ENCODE data around the gene IGSF21. TPM values are rescaled to one million over a fixed set of nuclear protein-coding genes. Genes with fewer than 3 reads are reported as not detected.

IGSF21 gene
- total RNA-seq, 1 experiment from 2014 or later: 5.2 TPM

DNA sequence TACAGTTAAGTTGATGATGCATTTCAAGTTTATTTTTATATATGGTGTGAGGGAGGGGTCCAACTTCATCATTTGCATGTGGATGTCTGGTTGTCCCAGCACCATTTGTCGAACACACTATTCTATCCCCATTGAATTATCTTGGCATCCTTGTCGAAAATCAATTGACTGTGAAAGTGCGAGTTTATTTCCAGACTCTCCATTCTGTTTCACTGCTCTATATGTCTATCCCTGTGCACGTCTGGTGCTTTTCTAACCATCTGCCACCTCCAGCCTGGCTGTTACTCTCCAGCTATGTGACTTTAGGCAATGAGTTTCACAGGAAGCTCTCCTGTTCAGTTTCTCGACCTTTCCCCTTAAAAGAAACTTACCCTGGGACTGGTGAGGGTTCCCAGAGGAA lies 236.0 kb downstream of the IGSF21 start:
- no peaks in the 10 kb centered on the region; a peak in 1 of 5 replicates for H3K9me3 Mint-ChIP-seq
- Histone ChIP-seq H3K4me2 (ENCODE audit: insufficient read depth, insufficient read length, low read length) (no peak overlapping the region), H3K4me1 (ENCODE audit: insufficient read depth, low read length) (0 out of 2 replicates have a peak, but pooled peaks cover under 1% of the 10 kb centered on the region), H3K18ac (ENCODE audit: insufficient read length, low read depth, low read length) (no peak overlapping the region), H2BK20ac (ENCODE audit: low read depth, low read length, poor library complexity, severe bottlenecking) (no peak overlapping the region), H4K91ac (ENCODE audit: insufficient read length, low read depth, low read length) (no peak overlapping the region), H2BK15ac (ENCODE audit: low read depth, low read length) (no peak overlapping the region), H3K9ac (ENCODE audit: extremely low read depth, insufficient read length, low read length) (no peak overlapping the region), H3K9me3 (ENCODE audit: control insufficient read depth, low read depth, low read length) (no peaks in the 10 kb centered on the region), H4K5ac (ENCODE audit: insufficient read length, low read depth, low read length) (no peak overlapping the region), H3K14ac (ENCODE audit: insufficient read depth, low read length) (no peak overlapping the region), H3K27me3 (ENCODE audit: insufficient read depth, low read length) (no peaks in the 10 kb centered on the region), H3T11ph (ENCODE audit: low read length) (no peak overlapping the region), H3K4ac (ENCODE audit: low read depth, low read length) (no peak overlapping the region), H2BK120ac (ENCODE audit: low read depth, low read length, poor library complexity, severe bottlenecking) (no peak overlapping the region), H3K79me2 (ENCODE audit: insufficient read depth, low read length) (no peaks in the 10 kb centered on the region), H2AFZ (ENCODE audit: low read length) (no peak overlapping the region), H3K27ac (ENCODE audit: insufficient read length, low read depth, low read length) (no peak overlapping the region), H4K20me1 (ENCODE audit: control insufficient read depth, insufficient read depth, insufficient read length) (no peaks in the 10 kb centered on the region), H3K79me1 (ENCODE audit: insufficient read depth, low read depth, low read length, poor library complexity, severe bottlenecking) (no peaks in the 10 kb centered on the region), H3K56ac (ENCODE audit: insufficient read length, low read depth, low read length) (no peak overlapping the region), H2BK5ac (ENCODE audit: insufficient read length, low read length) (no peak overlapping the region), H3K23ac (ENCODE audit: insufficient read length, low read depth, low read length) (no peak overlapping the region), H2AK5ac (ENCODE audit: insufficient read length, low read length) (no peak overlapping the region), H4K8ac (replicated peaks; ENCODE audit: insufficient read length, low read depth, low read length) (no peak overlapping the region), H2BK12ac (ENCODE audit: insufficient read length, low read depth, low read length) (no peak overlapping the region), H3K23me2 (ENCODE audit: insufficient read length, low read depth, low read length, poor library complexity, severe bottlenecking) (no peaks in the 10 kb centered on the region)
- H3K36me3 Mint-ChIP-seq (ENCODE audit: insufficient read depth in 1 of 3, low read depth in 3 of 3): no peaks in the 10 kb centered on the region
- no CpG with 5 or more reads among the region's 5 CpGs for WGBS (ENCODE audit: extremely low coverage, insufficient read length, low lambda C conversion rate)
- no peak overlapping the region for H3K4me3 Mint-ChIP-seq
- peaks cover 4 to 9% of the 10 kb centered on the region in 2 experiments for H3K4me1 Mint-ChIP-seq
- DNase-seq: no peak
- peaks cover 4% of the 10 kb centered on the region; the same call in 1 of the 2 replicates for H3K27me3 Mint-ChIP-seq (ENCODE audit: low read depth)
- no peak overlapping the region; a peak in 1 of 7 replicates for H3K27ac Mint-ChIP-seq
- TF ChIP-seq, protein P1, sequence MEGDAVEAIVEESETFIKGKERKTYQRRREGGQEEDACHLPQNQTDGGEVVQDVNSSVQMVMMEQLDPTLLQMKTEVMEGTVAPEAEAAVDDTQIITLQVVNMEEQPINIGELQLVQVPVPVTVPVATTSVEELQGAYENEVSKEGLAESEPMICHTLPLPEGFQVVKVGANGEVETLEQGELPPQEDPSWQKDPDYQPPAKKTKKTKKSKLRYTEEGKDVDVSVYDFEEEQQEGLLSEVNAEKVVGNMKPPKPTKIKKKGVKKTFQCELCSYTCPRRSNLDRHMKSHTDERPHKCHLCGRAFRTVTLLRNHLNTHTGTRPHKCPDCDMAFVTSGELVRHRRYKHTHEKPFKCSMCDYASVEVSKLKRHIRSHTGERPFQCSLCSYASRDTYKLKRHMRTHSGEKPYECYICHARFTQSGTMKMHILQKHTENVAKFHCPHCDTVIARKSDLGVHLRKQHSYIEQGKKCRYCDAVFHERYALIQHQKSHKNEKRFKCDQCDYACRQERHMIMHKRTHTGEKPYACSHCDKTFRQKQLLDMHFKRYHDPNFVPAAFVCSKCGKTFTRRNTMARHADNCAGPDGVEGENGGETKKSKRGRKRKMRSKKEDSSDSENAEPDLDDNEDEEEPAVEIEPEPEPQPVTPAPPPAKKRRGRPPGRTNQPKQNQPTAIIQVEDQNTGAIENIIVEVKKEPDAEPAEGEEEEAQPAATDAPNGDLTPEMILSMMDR (conservative IDR thresholded peaks at IDR 0.05): no peak

Measured in H9 (cell line).